NCI-H1436 treated with DMSO at 0.1 percent for 48 hours (cell line): ENCODE measurements around the gene STK36.

Experiments used
- DNase-seq: peaks from one replicate; lab custom pipeline; 2025; lab: John Stamatoyannopoulos, UW

Gene STK36

GRCh38 chr2:218671654-218672566 is at the start of gene STK36, which contains the start of gene RNF25:
Gene STK36, plus strand, starts transcription at chr2:218672086. Its CDS starts 744 bp downstream, at chr2:218672830.
Gene RNF25, minus strand, starts transcription at chr2:218672002. Its CDS starts 32 bp downstream, at chr2:218671970.
- no peak for DNase-seq

GRCh38 chr2:218622606-218623365 is 49.1 kb upstream of the STK36 start:
- DNase-seq: no peak

- DNase-seq: no peak
Measured at GRCh38 chr2:218623366-218623705, 48.5 kb upstream of the STK36 start.

- DNase-seq: no peak
Measured at GRCh38 chr2:218626369-218626768, 45.5 kb upstream of the STK36 start.

GRCh38 chr2:218627939-218628338 is 43.9 kb upstream of the STK36 start:
- no peak for DNase-seq

GRCh38 chr2:218631837-218632236 is 40.0 kb upstream of the STK36 start:
- DNase-seq: no peak

GRCh38 chr2:218635719-218636118 is 36.2 kb upstream of the STK36 start:
- DNase-seq: no peak

- DNase-seq: no peak
Measured at GRCh38 chr2:218638372-218638771, 33.5 kb upstream of the STK36 start.

- DNase-seq: no peak
Measured at GRCh38 chr2:218642121-218642656, 29.7 kb upstream of the STK36 start.

- no peak for DNase-seq
Measured at GRCh38 chr2:218642786-218643185, 29.1 kb upstream of the STK36 start.

GRCh38 chr2:218643751-218644310 is 28.1 kb upstream of the STK36 start:
- DNase-seq: no peak

GRCh38 chr2:218644721-218645120 is 27.2 kb upstream of the STK36 start:
- no peak for DNase-seq

- no peak for DNase-seq
Measured at GRCh38 chr2:218645126-218645525, 26.8 kb upstream of the STK36 start.

- no peak for DNase-seq
Measured at GRCh38 chr2:218648088-218648786, 23.6 kb upstream of the STK36 start.

- DNase-seq: no peak
Measured at GRCh38 chr2:218648787-218649100, 23.1 kb upstream of the STK36 start.

GRCh38 chr2:218655751-218656150 is 16.1 kb upstream of the STK36 start:
- DNase-seq: no peak

GRCh38 chr2:218658671-218659257 is 13.1 kb upstream of the STK36 start:
- no peak for DNase-seq

GRCh38 chr2:218659258-218659987 is 12.5 kb upstream of the STK36 start, which contains the start of the genes BCS1L and ZNF142:
Gene BCS1L, plus strand, starts transcription at chr2:218659683. Its CDS starts 1,305 bp downstream, at chr2:218660988.
Gene ZNF142, minus strand, starts transcription at chr2:218659623. Its CDS starts 3,194 bp downstream, at chr2:218656429.
- DNase-seq: peak; percentile 42

GRCh38 chr2:218659988-218660358 is 11.9 kb upstream of the STK36 start:
- DNase-seq: no peak

- DNase-seq: no peak
Measured at GRCh38 chr2:218662377-218662776, 9.5 kb upstream of the STK36 start.

GRCh38 chr2:218662827-218663226 is 9.1 kb upstream of the STK36 start:
- no peak for DNase-seq
